H9 (cell line): ENCODE data around the gene DDX1. TPM values are rescaled to one million over a fixed set of nuclear protein-coding genes. Genes with fewer than 3 reads are reported as not detected.

Experiments
- DNase-seq: peaks from one replicate; pipeline ENCODE4 v3.0.0-alpha.2; 2017
- H2AFZ ChIP-seq: one replicate; pipeline ENCODE4 v1.6.1; 2013; ENCODE audit warnings: mild to moderate bottlenecking, low read length, control low read depth, moderate library complexity
- H2AK5ac ChIP-seq: 2 replicates; pipeline ENCODE4 v1.6.1; 2013; ENCODE audit warnings: low read length, control low read depth, mixed read lengths; ENCODE audit not compliant: insufficient read length
- H2BK120ac ChIP-seq: one replicate; pipeline ENCODE4 v1.6.1; 2013; ENCODE audit warnings: low read depth, mild to moderate bottlenecking, low read length, control low read depth, inconsistent platforms; ENCODE audit not compliant: poor library complexity, severe bottlenecking
- H2BK12ac ChIP-seq: 2 replicates; pipeline ENCODE4 v1.6.1; 2013; ENCODE audit warnings: low read length, control low read depth, mixed read lengths, low read depth; ENCODE audit not compliant: insufficient read length
- H2BK15ac ChIP-seq: 2 replicates; pipeline ENCODE4 v1.6.1; 2013; ENCODE audit warnings: low read depth, low read length, control low read depth
- H2BK20ac ChIP-seq: one replicate; pipeline ENCODE4 v1.6.1; 2013; ENCODE audit warnings: low read depth, mild to moderate bottlenecking, low read length, control low read depth, inconsistent platforms; ENCODE audit not compliant: poor library complexity, severe bottlenecking
- H2BK5ac ChIP-seq: 2 replicates; pipeline ENCODE4 v1.6.1; 2013; ENCODE audit warnings: low read length, control low read depth, mixed read lengths; ENCODE audit not compliant: insufficient read length
- H3K14ac ChIP-seq: 2 replicates; pipeline ENCODE4 v1.6.1; 2013; ENCODE audit warnings: low read length, control low read depth; ENCODE audit not compliant: insufficient read depth
- H3K18ac ChIP-seq: 2 replicates; pipeline ENCODE4 v1.6.1; 2013; ENCODE audit warnings: low read depth, mild to moderate bottlenecking, mixed read lengths, low read length, control low read depth; ENCODE audit not compliant: insufficient read length
- H3K23ac ChIP-seq: 2 replicates; pipeline ENCODE4 v1.6.1; 2013; ENCODE audit warnings: low read length, control low read depth, mixed read lengths, low read depth; ENCODE audit not compliant: insufficient read length
- H3K23me2 ChIP-seq: 2 replicates; pipeline ENCODE4 v1.6.1; 2013; ENCODE audit warnings: low read depth, mild to moderate bottlenecking, mixed read lengths, low read length, control low read depth; ENCODE audit not compliant: insufficient read length, poor library complexity, severe bottlenecking
- H3K27ac ChIP-seq: 2 replicates; pipeline ENCODE4 v1.5.1; 2013; ENCODE audit warnings: low read length, control low read depth, mixed read lengths, low read depth; ENCODE audit not compliant: insufficient read length
- H3K27me3 ChIP-seq: 2 replicates; pipeline ENCODE4 v1.6.1; 2013; ENCODE audit warnings: low read length, control low read depth, inconsistent platforms; ENCODE audit not compliant: insufficient read depth
- H3K4ac ChIP-seq: 2 replicates; pipeline ENCODE4 v1.6.1; 2013; ENCODE audit warnings: low read depth, mild to moderate bottlenecking, control low read depth, inconsistent platforms, low read length, moderate library complexity
- H3K4me1 ChIP-seq: 2 replicates; pipeline ENCODE4 v1.6.1; 2013; ENCODE audit warnings: low read length, control low read depth, inconsistent platforms; ENCODE audit not compliant: insufficient read depth
- H3K4me2 ChIP-seq: 2 replicates; pipeline ENCODE4 v1.6.1; 2013; ENCODE audit warnings: low read length, control low read depth, mixed read lengths; ENCODE audit not compliant: insufficient read length, insufficient read depth
- H3K56ac ChIP-seq: 2 replicates; pipeline ENCODE4 v1.6.1; 2013; ENCODE audit warnings: low read depth, mild to moderate bottlenecking, mixed read lengths, low read length, control low read depth; ENCODE audit not compliant: insufficient read length
- H3K79me1 ChIP-seq: 2 replicates; pipeline ENCODE4 v1.6.1; 2013; ENCODE audit warnings: low read depth, mild to moderate bottlenecking, moderate library complexity, low read length, control low read depth, inconsistent platforms; ENCODE audit not compliant: insufficient read depth, poor library complexity, severe bottlenecking
- H3K79me2 ChIP-seq: 2 replicates; pipeline ENCODE4 v1.6.1; 2013; ENCODE audit warnings: low read length, control low read depth, inconsistent platforms; ENCODE audit not compliant: insufficient read depth
- H3K9ac ChIP-seq: 2 replicates; pipeline ENCODE4 v1.6.1; 2013; ENCODE audit warnings: low read length, control low read depth, mixed read lengths; ENCODE audit not compliant: insufficient read length; ENCODE audit errors: extremely low read depth
- H3K9me3 ChIP-seq: one replicate; pipeline ENCODE4 v1.6.1; 2013; ENCODE audit warnings: low read depth, low read length, inconsistent platforms; ENCODE audit not compliant: control insufficient read depth
- H3T11ph ChIP-seq: one replicate; pipeline ENCODE4 v1.6.1; 2013; ENCODE audit warnings: mild to moderate bottlenecking, low read length, control low read depth, inconsistent platforms
- H4K20me1 ChIP-seq: one replicate; pipeline ENCODE4 v1.6.1; 2013; ENCODE audit not compliant: control insufficient read depth, insufficient read length, insufficient read depth
- H4K5ac ChIP-seq: 2 replicates; pipeline ENCODE4 v1.6.1; 2013; ENCODE audit warnings: low read depth, mild to moderate bottlenecking, mixed read lengths, low read length, control low read depth; ENCODE audit not compliant: insufficient read length
- H4K8ac ChIP-seq: replicated peaks from 2 replicates; pipeline ENCODE4 v1.6.1; 2013; ENCODE audit warnings: low read length, control low read depth, mixed read lengths, low read depth; ENCODE audit not compliant: insufficient read length
- H4K91ac ChIP-seq: 2 replicates; pipeline ENCODE4 v1.6.1; 2013; ENCODE audit warnings: low read depth, mild to moderate bottlenecking, moderate library complexity, mixed read lengths, low read length, control low read depth; ENCODE audit not compliant: insufficient read length
- H3K27ac Mint-ChIP-seq, 3 experiments: 2 replicates in 2 of 3; 3 replicates in 1 of 3; pipeline ENCODE4 v1.8.0; 2020 to 2021; ENCODE audit warnings: mixed read lengths in 3 of 3, mild to moderate bottlenecking in 1 of 3, moderate library complexity in 1 of 3
- H3K27me3 Mint-ChIP-seq: 2 replicates; pipeline ENCODE4 v1.8.0; 2021; ENCODE audit warnings: low read depth, mild to moderate bottlenecking, moderate library complexity, mixed read lengths
- H3K36me3 Mint-ChIP-seq, 3 experiments: 2 replicates in 2 of 3; 3 replicates in 1 of 3; pipeline ENCODE4 v1.8.0; 2020 to 2021; ENCODE audit warnings: low read depth in 3 of 3, mixed read lengths in 3 of 3; ENCODE audit not compliant: insufficient read depth in 1 of 3
- H3K4me1 Mint-ChIP-seq, 2 experiments: 2 replicates each; pipeline ENCODE4 v1.8.0; 2020; ENCODE audit warnings: mixed read lengths in 2 of 2
- H3K4me3 Mint-ChIP-seq, 2 experiments: 2 replicates in 1 of 2; 3 replicates in 1 of 2; pipeline ENCODE4 v1.8.0; 2020 to 2021; ENCODE audit warnings: mild to moderate bottlenecking in 2 of 2, mixed read lengths in 2 of 2, moderate library complexity in 1 of 2
- H3K9me3 Mint-ChIP-seq, 2 experiments: 2 replicates in 1 of 2; 3 replicates in 1 of 2; pipeline ENCODE4 v1.8.0; 2020; ENCODE audit warnings: mild to moderate bottlenecking in 2 of 2, mixed read lengths in 2 of 2, moderate library complexity in 1 of 2
- WGBS: extraction: QIAGEN DNeasy Blood & Tissue Kit; methylation state at CpG from one replicate; pipeline ENCODE4 v1.1.7; 2013; ENCODE audit warnings: missing lambda C conversion rate, low lambda C conversion rate, mixed read lengths; ENCODE audit not compliant: insufficient read length; ENCODE audit errors: extremely low coverage; 5-methylcytosine and 5-hydroxymethylcytosine counted together
- total RNA-seq: library from RNA; stranded (reverse); gene quantifications from 2 replicates; pipeline ENCODE4 v1.2.1, GENCODE V29; 2021
- TF ChIP-seq, protein P1 (sequence below): fragments of 200-600 bp; sonication (generic); conservative IDR thresholded peaks from 3 replicates; pipeline ENCODE4 v1.8.0; 2021; ENCODE audit warnings: antibody characterized with exemption, mild to moderate bottlenecking

The DDX1 gene
- total RNA-seq, 1 experiment from 2014 or later, result 120 TPM

DNA sequence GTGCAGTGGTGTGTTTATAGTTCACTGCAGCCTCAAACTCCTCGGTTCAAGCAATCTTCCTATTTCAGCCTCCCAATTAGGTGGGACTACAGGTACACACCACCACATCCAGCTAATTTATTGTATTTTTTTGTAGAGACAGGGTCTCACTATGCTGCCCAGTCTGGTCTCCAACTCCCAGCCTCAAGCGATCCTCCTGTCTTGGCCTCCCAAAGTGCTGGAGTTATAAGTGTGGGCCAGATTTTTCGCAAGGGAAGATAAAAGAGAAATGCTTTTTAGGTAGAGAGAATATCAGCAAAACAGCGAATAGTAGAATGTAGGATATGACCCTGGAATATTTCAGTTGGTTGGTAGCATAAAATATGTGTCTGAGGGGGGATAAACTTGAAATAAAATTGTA lies 4.3 kb downstream of the DDX1 start:
- Histone ChIP-seq H3K79me1 (no peaks in the 10 kb centered on the region), H2BK15ac (no peak overlapping the region), H3K23me2 (peaks cover 6% of the 10 kb centered on the region), H2BK5ac (no peak overlapping the region), H3K79me2 (peaks cover 6% of the 10 kb centered on the region; the same call in 1 of the 2 replicates), H3T11ph (no peak overlapping the region), H3K9me3 (no peaks in the 10 kb centered on the region), H3K4ac (no peak overlapping the region), H3K23ac (no peak overlapping the region), H2BK20ac (no peak overlapping the region), H4K91ac (no peak overlapping the region), H4K8ac (no peak overlapping the region), H2AFZ (no peak overlapping the region), H2BK120ac (no peak overlapping the region), H4K20me1 (no peaks in the 10 kb centered on the region), H3K4me2 (no peak overlapping the region), H2BK12ac (no peak overlapping the region), H3K27me3 (no peaks in the 10 kb centered on the region), H4K5ac (no peak overlapping the region), H3K27ac (no peak overlapping the region), H3K9ac (no peak overlapping the region), H3K56ac (no peak overlapping the region), H3K14ac (no peak overlapping the region), H3K4me1 (no peaks in the 10 kb centered on the region), H3K18ac (no peak overlapping the region), H2AK5ac (no peak overlapping the region)
- Mint-ChIP-seq H3K9me3 (no peaks in the 10 kb centered on the region), H3K27me3 (no peaks in the 10 kb centered on the region), H3K36me3 (peaks cover 28 to 54% (median 51%) of the 10 kb centered on the region in 3 experiments), H3K4me3 (no peak overlapping the region), H3K4me1 (peaks cover 13 to 16% of the 10 kb centered on the region in 2 experiments), H3K27ac (no peak overlapping the region)
- DNase-seq, result no peak
- WGBS, result no CpG with 5 or more reads among the region's 4 CpGs
- TF ChIP-seq, protein P1, sequence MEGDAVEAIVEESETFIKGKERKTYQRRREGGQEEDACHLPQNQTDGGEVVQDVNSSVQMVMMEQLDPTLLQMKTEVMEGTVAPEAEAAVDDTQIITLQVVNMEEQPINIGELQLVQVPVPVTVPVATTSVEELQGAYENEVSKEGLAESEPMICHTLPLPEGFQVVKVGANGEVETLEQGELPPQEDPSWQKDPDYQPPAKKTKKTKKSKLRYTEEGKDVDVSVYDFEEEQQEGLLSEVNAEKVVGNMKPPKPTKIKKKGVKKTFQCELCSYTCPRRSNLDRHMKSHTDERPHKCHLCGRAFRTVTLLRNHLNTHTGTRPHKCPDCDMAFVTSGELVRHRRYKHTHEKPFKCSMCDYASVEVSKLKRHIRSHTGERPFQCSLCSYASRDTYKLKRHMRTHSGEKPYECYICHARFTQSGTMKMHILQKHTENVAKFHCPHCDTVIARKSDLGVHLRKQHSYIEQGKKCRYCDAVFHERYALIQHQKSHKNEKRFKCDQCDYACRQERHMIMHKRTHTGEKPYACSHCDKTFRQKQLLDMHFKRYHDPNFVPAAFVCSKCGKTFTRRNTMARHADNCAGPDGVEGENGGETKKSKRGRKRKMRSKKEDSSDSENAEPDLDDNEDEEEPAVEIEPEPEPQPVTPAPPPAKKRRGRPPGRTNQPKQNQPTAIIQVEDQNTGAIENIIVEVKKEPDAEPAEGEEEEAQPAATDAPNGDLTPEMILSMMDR, result no peak
